GM18499 (cell line): ENCODE measurements around the gene ZBTB9.
"Not testable (repeated sequence)": the region's sequence is repeated elsewhere in the genome, so short reads cannot be mapped to it uniquely, and the experiment has no call there.

Experiments
- ATAC-seq: cut with Tn5 transposase; IDR thresholded peaks from one replicate; pipeline ENCODE4 v1.9.1; 2021; ENCODE audit warnings: moderate number of reproducible peaks; ENCODE audit not compliant: insufficient read depth, unreplicated experiment

Gene ZBTB9

DNA sequence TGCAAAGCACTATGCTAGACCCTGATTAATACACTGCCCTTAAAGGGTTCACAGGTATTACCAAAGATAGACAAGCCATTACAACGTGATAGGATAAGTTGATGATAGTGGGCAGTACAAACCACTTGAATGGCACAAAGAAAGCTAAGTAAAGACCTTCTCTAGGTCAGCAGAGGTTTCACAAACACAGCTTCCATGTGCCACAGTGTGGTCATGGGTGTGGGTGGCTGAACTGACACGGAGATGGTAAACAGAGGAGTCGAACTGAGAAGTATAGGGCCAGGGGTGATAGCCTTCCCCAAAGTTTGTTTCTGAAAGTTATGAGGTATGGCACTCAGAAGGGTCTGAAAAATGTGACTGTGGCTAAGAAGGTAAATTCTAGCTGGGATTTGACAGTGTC is 4.3 kb downstream of the ZBTB9 start:
- no peak for ATAC-seq

DNA sequence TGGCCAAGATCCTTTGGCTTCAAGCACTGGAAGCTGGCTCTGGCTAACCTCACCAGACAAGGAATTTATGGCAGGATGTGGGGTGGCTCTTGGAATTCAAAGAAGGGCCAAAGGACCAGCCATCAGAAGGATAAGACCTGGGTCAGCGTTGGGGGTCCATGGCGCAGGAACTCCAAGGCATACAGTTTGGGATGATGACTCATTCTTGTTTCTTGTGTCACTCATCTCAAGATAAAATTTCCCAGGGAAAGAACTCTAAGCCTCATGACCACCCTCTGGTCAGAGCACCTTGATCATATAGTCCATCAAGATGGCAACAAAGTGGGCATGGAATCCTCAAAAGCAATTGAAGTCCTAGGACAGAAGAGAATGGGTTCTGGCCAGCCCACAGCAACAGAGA is 4.8 kb downstream of the ZBTB9 start:
- ATAC-seq, result no peak

- ATAC-seq, result no peak
These were observed 11.8 kb downstream of the ZBTB9 start for GRCh38 chr6:33466075-33466735.

DNA sequence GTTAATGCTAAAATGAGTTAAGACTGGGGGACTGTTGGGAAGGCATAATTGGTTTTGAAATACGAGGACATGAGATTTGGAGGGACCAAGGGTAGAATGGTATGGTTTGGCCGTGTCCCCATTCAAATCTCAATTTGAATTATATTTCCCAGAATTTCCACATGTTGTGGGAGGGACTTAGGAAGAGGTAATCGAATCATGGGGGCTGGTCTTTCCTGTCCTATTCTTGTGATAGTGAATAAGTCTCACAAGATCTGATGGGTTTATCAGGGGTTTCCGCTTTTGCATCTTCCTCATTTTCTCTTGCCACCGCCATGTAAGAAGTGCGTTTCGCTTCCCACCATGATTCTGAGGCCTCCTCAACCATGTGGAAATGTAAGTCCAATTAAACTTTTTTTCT is 12.7 kb downstream of the ZBTB9 start:
- no peak for ATAC-seq

GRCh38 chr6:33469661-33470060 is 15.3 kb downstream of the ZBTB9 start:
- no peak for ATAC-seq

- ATAC-seq, result no peak
These were observed 23.5 kb downstream of the ZBTB9 start for GRCh38 chr6:33477864-33478263.

DNA sequence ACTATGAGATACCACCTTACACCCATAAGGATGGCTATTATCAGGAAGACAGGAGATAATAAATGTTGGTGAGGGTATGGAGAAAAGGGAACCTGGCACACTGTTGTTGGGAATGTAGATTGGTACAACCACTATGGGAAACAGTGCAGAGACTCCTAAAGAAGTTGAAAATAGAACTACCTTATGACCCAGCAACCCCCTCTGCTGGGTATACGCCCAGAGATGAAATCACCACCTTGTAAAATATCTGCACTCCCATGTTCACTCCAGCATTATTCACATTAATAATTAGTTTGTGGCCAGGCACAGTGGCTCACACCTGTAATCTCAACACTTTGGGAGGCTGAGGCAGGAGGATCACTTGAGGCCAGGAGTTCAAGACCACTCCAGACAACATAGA is 26.8 kb downstream of the ZBTB9 start:
- ATAC-seq, result no peak

GRCh38 chr6:33482620-33483019 is 28.2 kb downstream of the ZBTB9 start:
- not testable (repeated sequence) for ATAC-seq

DNA sequence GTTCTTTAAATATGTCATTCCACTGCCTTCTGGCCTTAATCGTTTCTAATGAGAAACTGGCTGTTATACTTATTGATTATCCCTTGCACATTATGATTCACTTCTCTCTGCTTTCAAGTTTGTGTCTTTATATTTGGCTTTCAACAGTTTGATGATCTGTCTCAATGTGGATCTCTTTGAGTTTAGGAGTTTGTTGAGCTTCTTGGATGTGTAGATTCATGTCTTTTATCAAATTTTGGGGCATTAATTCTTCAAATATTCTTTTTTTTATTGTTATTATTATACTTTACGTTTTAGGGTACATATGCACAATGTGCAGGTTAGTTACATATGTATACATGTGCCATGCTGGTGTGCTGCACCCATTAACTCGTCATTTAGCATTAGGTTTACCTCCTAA is 29.3 kb downstream of the ZBTB9 start:
- no peak for ATAC-seq

DNA sequence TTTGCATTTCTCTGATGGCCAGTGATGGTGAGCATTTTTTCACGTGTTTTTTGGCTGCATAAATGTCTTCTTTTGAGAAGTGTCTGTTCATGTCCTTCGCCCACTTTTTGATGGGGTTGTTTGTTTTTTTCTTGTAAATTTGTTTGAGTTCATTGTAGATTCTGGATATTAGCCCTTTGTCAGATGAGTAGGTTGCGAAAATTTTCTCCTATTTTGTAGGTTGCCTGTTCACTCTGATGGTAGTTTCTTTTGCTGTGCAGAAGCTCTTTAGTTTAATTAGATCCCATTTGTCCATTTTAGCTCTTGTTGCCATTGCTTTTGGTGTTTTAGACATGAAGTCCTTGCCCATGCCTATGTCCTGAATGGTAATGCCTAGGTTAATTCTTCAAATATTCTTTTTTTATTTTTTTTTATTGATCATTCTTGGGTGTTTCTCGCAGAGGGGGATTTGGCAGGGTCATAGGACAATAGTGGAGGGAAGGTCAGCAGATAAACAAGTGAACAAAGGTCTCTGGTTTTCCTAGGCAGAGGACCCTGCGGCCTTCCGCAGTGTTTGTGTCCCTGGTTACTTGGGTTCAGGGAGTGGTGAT is 30.4 kb downstream of the ZBTB9 start:
- ATAC-seq, result not testable (repeated sequence)

DNA sequence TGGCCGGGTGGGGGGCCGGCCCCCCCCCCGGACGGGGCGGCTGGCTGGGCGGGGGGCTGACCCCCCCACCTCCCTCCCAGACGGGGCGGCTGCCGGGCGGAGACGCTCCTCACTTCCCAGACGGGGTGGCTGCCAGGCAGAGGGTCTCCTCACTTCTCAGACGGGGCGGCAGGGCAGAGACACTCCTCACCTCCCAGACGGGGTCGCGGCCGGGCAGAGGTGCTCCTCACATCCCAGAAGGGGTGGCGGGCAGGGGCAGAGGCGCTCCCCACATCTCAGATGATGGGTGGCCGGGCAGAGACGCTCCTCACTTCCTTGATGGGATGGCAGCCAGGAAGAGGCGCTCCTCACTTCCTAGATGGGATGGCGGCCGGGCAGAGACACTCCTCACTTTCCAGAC is 31.3 kb downstream of the ZBTB9 start:
- not testable (repeated sequence) for ATAC-seq

DNA sequence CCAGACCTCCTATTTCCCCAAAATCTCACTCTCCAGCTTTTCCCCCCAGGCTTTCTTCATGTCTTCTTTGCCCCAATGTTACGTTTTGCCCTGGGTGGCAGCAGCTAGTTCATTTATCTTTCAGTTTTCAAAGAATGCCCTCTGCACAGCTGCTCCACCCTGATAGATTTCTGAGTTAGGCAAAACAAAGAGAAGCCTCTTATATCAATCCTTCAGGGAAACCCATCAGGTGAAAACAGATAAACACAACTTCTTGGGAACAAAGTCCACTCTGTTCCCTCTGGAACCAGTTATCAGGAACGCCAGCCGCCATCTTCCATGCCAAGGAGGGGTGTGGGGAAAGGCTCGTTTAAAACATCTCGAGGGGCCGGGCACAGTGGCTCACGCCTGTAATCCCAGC is 34.0 kb downstream of the ZBTB9 start:
- ATAC-seq, result no peak

DNA sequence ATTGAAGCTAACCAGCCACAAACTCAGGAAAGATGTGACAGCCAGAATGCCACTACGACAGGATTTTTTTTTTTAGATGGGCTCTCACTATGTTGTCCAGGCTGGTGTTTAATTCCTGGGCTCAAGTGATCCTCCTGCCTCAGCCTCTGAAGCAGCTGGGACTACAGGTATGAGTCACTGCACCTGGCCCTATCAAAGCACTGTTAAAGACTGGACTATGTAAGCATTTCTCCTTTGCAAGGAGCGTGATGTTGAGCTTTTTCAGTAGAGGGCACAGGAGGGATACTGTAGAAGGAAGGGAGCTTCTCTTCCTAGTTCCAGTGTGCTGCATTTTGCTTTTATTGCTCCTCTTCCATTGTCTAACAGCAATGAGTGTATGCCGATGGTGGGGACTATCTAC is 35.8 kb downstream of the ZBTB9 start:
- ATAC-seq, result no peak

DNA sequence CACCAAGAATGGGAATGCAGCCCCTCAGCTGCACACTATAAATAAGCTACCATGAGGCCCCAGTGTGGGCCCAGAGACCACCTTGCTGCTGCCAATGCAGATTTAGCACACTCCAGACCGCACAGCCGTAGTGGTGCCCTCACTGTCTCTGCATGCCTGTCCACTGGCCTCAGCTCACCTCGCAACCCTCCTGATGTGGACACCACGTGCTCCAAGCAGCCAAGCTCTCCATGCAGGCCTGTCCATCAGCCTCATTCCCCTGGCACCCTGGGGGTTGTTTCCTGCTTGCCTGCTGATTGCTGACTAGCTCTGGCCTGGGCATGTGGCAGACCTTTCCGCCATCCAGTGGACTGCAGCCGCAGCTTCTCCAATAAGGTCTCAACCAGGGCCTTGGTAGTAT is 36.2 kb downstream of the ZBTB9 start:
- no peak for ATAC-seq

DNA sequence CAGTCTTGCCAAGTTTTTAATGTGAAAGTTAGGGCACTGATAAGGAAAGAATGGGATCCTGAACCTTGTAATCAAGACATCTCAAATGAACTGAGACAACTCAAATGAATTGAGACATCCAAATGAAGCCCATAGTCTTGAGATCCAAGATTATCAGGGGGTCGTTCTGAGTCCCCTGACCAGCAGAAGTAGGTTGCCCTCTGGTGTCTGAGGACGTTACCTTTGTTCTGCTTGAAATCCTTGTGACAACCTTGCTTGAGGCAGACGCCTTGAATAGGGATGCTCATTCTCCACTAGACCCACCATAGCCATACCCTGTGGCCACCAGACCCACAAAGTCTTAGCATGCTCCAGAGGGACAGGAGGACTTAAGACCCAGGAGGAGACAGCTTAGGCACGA is 37.7 kb downstream of the ZBTB9 start:
- no peak for ATAC-seq

GRCh38 chr6:33497157-33497556 is 42.8 kb downstream of the ZBTB9 start:
- ATAC-seq, result no peak

- ATAC-seq, result no peak
These were observed 48.1 kb downstream of the ZBTB9 start for GRCh38 chr6:33502486-33502885.

DNA sequence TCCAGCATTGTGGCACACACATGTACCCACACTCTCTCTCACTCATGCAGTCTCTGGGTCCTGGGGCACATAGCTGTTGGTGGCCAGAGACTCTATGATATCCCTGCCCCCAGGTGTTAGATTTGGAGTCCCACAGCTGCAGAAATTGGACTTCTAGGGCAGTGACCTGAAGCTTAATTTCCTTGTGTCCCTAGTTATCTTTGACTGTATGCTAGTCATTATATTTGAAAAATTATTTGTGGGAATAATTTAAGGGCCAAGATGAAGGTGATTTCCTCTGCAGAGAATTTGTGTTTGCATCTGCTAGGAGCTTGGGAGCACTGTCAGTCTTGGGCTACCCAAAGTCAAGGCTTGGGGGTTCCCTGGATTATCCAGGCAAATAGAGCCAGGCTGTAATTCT is 50.1 kb downstream of the ZBTB9 start:
- no peak for ATAC-seq

DNA sequence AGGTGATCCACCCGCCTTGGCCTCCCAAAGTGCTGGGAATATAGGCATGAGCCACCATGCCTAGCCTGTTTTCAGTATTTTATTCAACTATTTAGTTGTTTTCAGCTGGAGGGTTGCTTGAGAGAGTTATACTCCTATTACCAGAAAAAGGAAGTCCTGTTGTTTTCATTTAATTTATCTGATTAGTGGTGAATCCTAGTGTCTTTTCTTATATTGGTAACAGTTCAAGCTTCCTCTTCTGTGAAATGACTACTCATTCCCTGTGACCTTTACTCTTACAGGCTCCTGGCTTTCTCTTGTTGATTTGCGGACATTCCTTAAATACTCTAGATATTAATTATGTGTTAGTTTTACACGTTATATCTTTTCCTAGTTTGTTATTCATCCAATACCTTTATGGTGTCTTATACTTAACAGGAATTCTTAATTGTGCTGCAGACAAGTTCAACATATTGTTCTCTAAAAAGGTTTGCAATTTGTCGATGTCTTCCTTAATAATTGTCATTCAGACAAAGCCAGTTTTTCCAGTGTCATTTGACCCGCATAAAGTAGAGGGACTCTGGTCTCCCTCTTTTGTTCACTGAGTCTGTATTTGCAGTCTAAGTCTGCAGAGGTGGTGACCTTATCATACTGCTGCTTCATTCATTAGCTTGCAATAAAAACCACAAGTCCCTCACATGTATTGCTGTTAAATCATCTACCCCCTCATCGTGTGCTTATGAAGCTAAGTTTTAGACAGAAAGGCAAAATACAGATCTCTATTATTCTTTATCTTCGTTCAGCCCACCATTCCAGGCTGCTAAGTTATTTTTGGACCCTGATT is 51.4 kb downstream of the ZBTB9 start:
- ATAC-seq, result no peak
